Measurements from ENCODE around the gene ARID1B.

- TF ChIP-seq, protein P1, sequence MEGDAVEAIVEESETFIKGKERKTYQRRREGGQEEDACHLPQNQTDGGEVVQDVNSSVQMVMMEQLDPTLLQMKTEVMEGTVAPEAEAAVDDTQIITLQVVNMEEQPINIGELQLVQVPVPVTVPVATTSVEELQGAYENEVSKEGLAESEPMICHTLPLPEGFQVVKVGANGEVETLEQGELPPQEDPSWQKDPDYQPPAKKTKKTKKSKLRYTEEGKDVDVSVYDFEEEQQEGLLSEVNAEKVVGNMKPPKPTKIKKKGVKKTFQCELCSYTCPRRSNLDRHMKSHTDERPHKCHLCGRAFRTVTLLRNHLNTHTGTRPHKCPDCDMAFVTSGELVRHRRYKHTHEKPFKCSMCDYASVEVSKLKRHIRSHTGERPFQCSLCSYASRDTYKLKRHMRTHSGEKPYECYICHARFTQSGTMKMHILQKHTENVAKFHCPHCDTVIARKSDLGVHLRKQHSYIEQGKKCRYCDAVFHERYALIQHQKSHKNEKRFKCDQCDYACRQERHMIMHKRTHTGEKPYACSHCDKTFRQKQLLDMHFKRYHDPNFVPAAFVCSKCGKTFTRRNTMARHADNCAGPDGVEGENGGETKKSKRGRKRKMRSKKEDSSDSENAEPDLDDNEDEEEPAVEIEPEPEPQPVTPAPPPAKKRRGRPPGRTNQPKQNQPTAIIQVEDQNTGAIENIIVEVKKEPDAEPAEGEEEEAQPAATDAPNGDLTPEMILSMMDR (conservative IDR thresholded peaks at IDR 0.05) = no peak
- TF ChIP-seq EZH2 (IDR thresholded peaks at IDR 0.05; ENCODE audit: low read depth) = no peak
These were observed 96.6 kb downstream of the ARID1B start for GRCh38 chr6:156873654-156874380.

Measured in PC-9 (cell line).